ENCODE data around the gene ATXN7.

DNA sequence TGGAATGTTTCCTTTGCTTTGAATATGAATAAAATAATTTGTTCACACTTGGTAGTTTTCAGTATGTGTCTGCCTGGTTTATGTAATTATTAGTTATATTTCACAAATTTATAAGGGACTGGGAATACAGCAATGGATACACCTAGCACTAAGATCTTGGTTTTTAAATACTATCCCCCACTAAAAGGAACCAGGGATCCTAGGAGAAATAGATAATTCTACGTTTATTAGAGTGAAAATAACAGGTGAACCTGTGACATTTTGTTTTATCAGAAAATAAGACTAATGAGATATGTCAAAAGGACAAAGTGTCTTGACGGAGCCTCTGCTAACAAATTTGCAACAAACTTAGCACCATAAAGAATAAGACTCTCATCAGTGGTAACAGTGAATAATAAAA, 156.2 kb downstream of the ATXN7 start:
- TF ChIP-seq CTCF (IDR thresholded peaks at IDR 0.05), result no peak
- TF ChIP-seq POLR2A (IDR thresholded peaks at IDR 0.05), result no peak
- TF ChIP-seq POLR2AphosphoS5 (IDR thresholded peaks at IDR 0.05; ENCODE audit: insufficient read depth in 1 of 2, low read depth in 1 of 2), result no peak
